GM23338 (cell line): ENCODE measurements around the gene DLGAP4. TPM values are rescaled to one million over a fixed set of nuclear protein-coding genes. Genes with fewer than 3 reads are reported as not detected.

Experiments used
- ATAC-seq: fragments of 200-7000 bp; cut with Tn5 transposase; 3 replicates; pipeline ENCODE4 v1.9.1; 2020
- DNase-seq: peaks from one replicate; pipeline ENCODE4 v3.0.0-alpha.2; 2015; ENCODE audit warnings: low spot score
- H2AFZ ChIP-seq: fragments of 200-600 bp; sonication (generic); 2 replicates; pipeline ENCODE4 v1.8.0; 2016; ENCODE audit warnings: antibody characterized with exemption, mild to moderate bottlenecking, moderate library complexity
- H3F3A ChIP-seq: fragments of 200-600 bp; sonication (generic); replicated peaks from 2 replicates; pipeline ENCODE4 v1.8.0; 2017; ENCODE audit warnings: antibody characterized with exemption, mixed run types, low read depth
- H3K27ac ChIP-seq: fragments of 200-600 bp; sonication (generic); 2 replicates; pipeline ENCODE4 v1.6.1; 2016; ENCODE audit warnings: low read depth
- H3K27me3 ChIP-seq: fragments of 200-600 bp; sonication (generic); 2 replicates; pipeline ENCODE4 v1.8.0; 2016; ENCODE audit warnings: mild to moderate bottlenecking, mixed run types, moderate library complexity; ENCODE audit not compliant: insufficient read depth
- H3K36me3 ChIP-seq: fragments of 200-600 bp; sonication (generic); 2 replicates; pipeline ENCODE4 v1.8.0; 2016; ENCODE audit warnings: mild to moderate bottlenecking; ENCODE audit not compliant: insufficient read depth
- H3K4me1 ChIP-seq: fragments of 200-600 bp; sonication (generic); 2 replicates; pipeline ENCODE4 v1.8.0; 2016; ENCODE audit warnings: mild to moderate bottlenecking, moderate library complexity; ENCODE audit not compliant: insufficient read depth
- H3K4me2 ChIP-seq: fragments of 200-600 bp; sonication (generic); 2 replicates; pipeline ENCODE4 v1.7.1; 2017; ENCODE audit warnings: mixed run types
- H3K4me3 ChIP-seq: fragments of 200-600 bp; sonication (generic); 2 replicates; pipeline ENCODE4 v1.6.1; 2016; ENCODE audit warnings: mixed run types
- H3K79me2 ChIP-seq: fragments of 200-600 bp; sonication (generic); replicated peaks from 2 replicates; pipeline ENCODE4 v1.8.0; 2017; ENCODE audit warnings: mild to moderate bottlenecking; ENCODE audit not compliant: insufficient read depth
- H3K9me2 ChIP-seq: fragments of 200-600 bp; sonication (generic); 2 replicates; pipeline ENCODE4 v1.8.0; 2017; ENCODE audit not compliant: insufficient read depth
- H4K20me1 ChIP-seq: fragments of 200-600 bp; sonication (generic); replicated peaks from 2 replicates; pipeline ENCODE4 v1.8.0; 2017; ENCODE audit warnings: mild to moderate bottlenecking; ENCODE audit not compliant: insufficient read depth
- H3K27ac Mint-ChIP-seq: 2 replicates; pipeline ENCODE4 v1.8.0; 2020; ENCODE audit warnings: inconsistent platforms, mild to moderate bottlenecking, moderate library complexity, mixed read lengths
- H3K27me3 Mint-ChIP-seq: 3 replicates; pipeline ENCODE4 v1.8.0; 2022; ENCODE audit warnings: low read depth, mild to moderate bottlenecking, moderate library complexity, mixed read lengths, inconsistent platforms; ENCODE audit not compliant: insufficient read depth, poor library complexity
- H3K36me3 Mint-ChIP-seq: 3 replicates; pipeline ENCODE4 v1.8.0; 2021; ENCODE audit warnings: low read depth, mild to moderate bottlenecking, inconsistent platforms, moderate library complexity, mixed read lengths
- H3K4me1 Mint-ChIP-seq: 3 replicates; pipeline ENCODE4 v1.8.0; 2020; ENCODE audit warnings: mild to moderate bottlenecking, inconsistent platforms, mixed read lengths
- H3K4me3 Mint-ChIP-seq: 3 replicates; pipeline ENCODE4 v1.8.0; 2021; ENCODE audit warnings: moderate library complexity, mild to moderate bottlenecking, inconsistent platforms, mixed read lengths
- H3K9me3 Mint-ChIP-seq: 3 replicates; pipeline ENCODE4 v1.8.0; 2020; ENCODE audit warnings: moderate library complexity, mild to moderate bottlenecking, inconsistent platforms, mixed read lengths
- CREB1 ChIP-seq: fragments of 250-450 bp; sonication (Bioruptor Pico); IDR thresholded peaks from 2 replicates; pipeline ENCODE4 v1.5.0; 2020; ENCODE audit warnings: low read depth, mild to moderate bottlenecking, moderate library complexity
- EZH2 ChIP-seq: fragments of 200-600 bp; sonication (generic); IDR thresholded peaks from one replicate; pipeline ENCODE4 v1.8.0; 2017; ENCODE audit warnings: antibody characterized with exemption, mild to moderate bottlenecking, low read depth; ENCODE audit not compliant: unreplicated experiment
- EZH2phosphoT487 ChIP-seq: fragments of 200-600 bp; sonication (generic); IDR thresholded peaks from one replicate; pipeline ENCODE4 v1.8.1; 2018; ENCODE audit warnings: antibody characterized with exemption; ENCODE audit not compliant: unreplicated experiment
- JUNB ChIP-seq: IDR thresholded peaks from one replicate; pipeline ENCODE4 v1.6.1; 2016; ENCODE audit warnings: antibody characterized with exemption; ENCODE audit not compliant: unreplicated experiment
- NANOG ChIP-seq: IDR thresholded peaks from 2 replicates; pipeline ENCODE4 v1.6.1; 2016; ENCODE audit warnings: antibody characterized with exemption, borderline replicate concordance
- POLR2AphosphoS5 ChIP-seq: IDR thresholded peaks from 2 replicates; pipeline ENCODE4 v1.6.1; 2016; ENCODE audit warnings: antibody characterized with exemption, low read depth
- STAT1 ChIP-seq: IDR thresholded peaks from one replicate; pipeline ENCODE4 v1.6.1; 2016; ENCODE audit warnings: antibody characterized with exemption; ENCODE audit not compliant: unreplicated experiment
- ZNF114 ChIP-seq: fragments of 250-450 bp; sonication (Bioruptor Pico); IDR thresholded peaks from 2 replicates; pipeline ENCODE4 v1.5.0; 2020; ENCODE audit warnings: mild to moderate bottlenecking, moderate library complexity
- ZNF331 ChIP-seq: fragments of 250-450 bp; sonication (Bioruptor Pico); IDR thresholded peaks from 2 replicates; pipeline ENCODE4 v1.5.0; 2020; ENCODE audit warnings: low read depth, mild to moderate bottlenecking, moderate library complexity
- polyA plus RNA-seq: library from polyadenylated mRNA; unstranded; fragments of >200 nt; fragmentation: Nextera tagmentation; extraction: Ambion mirVana; gene quantifications from 2 replicates; pipeline ENCODE4 v1.2.1, GENCODE V29; 2016
- total RNA-seq: library from RNA; depleted of rRNA; stranded (reverse); fragments of >200 nt; shearing (Covaris generic); gene quantifications from 2 replicates; pipeline ENCODE4 v1.2.3, GENCODE V29; 2014
- TF ChIP-seq, protein P1 (sequence below): IDR thresholded peaks from 2 replicates; pipeline ENCODE4 v1.6.1; 2016; ENCODE audit warnings: antibody characterized with exemption
- TF ChIP-seq, protein P2 (sequence below), 2 experiments: fragments of 200-600 bp in 1 of 2; sonication (generic) in 1 of 2; conservative IDR thresholded peaks; 2 replicates each; pipeline versions ENCODE4 v1.5.1 to v1.6.1; 2016 to 2017; ENCODE audit warnings: antibody characterized with exemption in 2 of 2, low read depth in 2 of 2, mild to moderate bottlenecking in 2 of 2, moderate library complexity in 1 of 2
- TF ChIP-seq, protein P3 (sequence below): fragments of 250-450 bp; sonication (Bioruptor Pico); IDR thresholded peaks from 2 replicates; pipeline ENCODE4 v1.5.0; 2020; ENCODE audit warnings: mild to moderate bottlenecking, moderate library complexity

DLGAP4 gene
- total and polyA plus RNA-seq, 2 experiments from 2014 or later: 46.1 to 52.2 TPM

DNA sequence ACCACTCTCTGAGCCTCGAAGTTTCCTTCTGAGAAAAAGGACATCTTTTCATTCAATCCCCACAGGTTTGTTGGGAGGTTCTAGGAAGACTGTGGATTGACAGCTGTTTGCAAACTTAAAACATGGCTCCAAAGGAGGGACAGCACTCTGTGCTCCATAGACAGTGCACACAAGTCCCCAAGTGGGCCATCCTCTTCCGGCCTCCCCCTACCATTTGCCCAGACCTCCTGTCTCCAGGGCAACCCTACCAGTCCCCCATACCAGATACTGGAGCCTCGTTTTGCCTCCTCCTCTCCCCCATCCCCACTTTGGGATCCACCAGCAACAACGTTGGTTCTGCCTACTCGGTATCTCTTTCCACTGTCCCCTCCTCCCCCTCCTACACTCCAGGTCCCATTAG, 8.5 kb upstream of the DLGAP4 start (continued):
- TF ChIP-seq, protein P1, sequence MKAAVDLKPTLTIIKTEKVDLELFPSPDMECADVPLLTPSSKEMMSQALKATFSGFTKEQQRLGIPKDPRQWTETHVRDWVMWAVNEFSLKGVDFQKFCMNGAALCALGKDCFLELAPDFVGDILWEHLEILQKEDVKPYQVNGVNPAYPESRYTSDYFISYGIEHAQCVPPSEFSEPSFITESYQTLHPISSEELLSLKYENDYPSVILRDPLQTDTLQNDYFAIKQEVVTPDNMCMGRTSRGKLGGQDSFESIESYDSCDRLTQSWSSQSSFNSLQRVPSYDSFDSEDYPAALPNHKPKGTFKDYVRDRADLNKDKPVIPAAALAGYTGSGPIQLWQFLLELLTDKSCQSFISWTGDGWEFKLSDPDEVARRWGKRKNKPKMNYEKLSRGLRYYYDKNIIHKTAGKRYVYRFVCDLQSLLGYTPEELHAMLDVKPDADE: no peak
- TF ChIP-seq, protein P2, sequence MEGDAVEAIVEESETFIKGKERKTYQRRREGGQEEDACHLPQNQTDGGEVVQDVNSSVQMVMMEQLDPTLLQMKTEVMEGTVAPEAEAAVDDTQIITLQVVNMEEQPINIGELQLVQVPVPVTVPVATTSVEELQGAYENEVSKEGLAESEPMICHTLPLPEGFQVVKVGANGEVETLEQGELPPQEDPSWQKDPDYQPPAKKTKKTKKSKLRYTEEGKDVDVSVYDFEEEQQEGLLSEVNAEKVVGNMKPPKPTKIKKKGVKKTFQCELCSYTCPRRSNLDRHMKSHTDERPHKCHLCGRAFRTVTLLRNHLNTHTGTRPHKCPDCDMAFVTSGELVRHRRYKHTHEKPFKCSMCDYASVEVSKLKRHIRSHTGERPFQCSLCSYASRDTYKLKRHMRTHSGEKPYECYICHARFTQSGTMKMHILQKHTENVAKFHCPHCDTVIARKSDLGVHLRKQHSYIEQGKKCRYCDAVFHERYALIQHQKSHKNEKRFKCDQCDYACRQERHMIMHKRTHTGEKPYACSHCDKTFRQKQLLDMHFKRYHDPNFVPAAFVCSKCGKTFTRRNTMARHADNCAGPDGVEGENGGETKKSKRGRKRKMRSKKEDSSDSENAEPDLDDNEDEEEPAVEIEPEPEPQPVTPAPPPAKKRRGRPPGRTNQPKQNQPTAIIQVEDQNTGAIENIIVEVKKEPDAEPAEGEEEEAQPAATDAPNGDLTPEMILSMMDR (conservative IDR thresholded peaks at IDR 0.05; ENCODE audit: low read depth in 2 of 2): no peak
- no peak for TF ChIP-seq NANOG
- no peak for TF ChIP-seq ZNF331

DNA sequence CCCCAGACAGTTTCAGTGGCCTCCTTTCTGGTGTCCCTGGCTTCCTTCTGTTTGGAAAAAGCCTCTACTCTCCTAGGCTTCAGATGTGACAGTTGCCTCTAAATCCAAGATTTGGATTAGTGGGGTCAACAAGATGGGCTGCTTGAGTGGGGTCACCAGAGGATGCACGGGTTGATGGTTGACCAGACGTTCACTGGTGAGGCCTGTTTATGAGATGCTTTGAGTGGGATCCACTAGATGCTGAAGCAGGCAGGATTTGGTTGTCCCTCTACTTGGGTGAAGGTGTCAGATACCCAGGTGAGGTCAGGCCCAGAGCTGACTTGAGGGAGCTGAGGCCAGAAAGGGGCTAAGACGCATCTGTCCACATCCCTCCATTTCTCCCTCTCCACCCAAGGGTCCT, 8.1 kb upstream of the DLGAP4 start:
- H3K27ac ChIP-seq: no peak overlapping the region
- ATAC-seq: no peak
- peaks cover 4% of the 10 kb centered on the region; the same call in 2 of the 3 replicates for H3K4me1 Mint-ChIP-seq
- TF ChIP-seq NANOG (no peak), ZNF114 (CRISPR knock-in tag) (no peak), STAT1 (no peak), CREB1 (no peak), POLR2AphosphoS5 (no peak), JUNB (no peak), ZNF331 (no peak), EZH2 (no peak), EZH2phosphoT487 (no peak)
- TF ChIP-seq, protein P3, sequence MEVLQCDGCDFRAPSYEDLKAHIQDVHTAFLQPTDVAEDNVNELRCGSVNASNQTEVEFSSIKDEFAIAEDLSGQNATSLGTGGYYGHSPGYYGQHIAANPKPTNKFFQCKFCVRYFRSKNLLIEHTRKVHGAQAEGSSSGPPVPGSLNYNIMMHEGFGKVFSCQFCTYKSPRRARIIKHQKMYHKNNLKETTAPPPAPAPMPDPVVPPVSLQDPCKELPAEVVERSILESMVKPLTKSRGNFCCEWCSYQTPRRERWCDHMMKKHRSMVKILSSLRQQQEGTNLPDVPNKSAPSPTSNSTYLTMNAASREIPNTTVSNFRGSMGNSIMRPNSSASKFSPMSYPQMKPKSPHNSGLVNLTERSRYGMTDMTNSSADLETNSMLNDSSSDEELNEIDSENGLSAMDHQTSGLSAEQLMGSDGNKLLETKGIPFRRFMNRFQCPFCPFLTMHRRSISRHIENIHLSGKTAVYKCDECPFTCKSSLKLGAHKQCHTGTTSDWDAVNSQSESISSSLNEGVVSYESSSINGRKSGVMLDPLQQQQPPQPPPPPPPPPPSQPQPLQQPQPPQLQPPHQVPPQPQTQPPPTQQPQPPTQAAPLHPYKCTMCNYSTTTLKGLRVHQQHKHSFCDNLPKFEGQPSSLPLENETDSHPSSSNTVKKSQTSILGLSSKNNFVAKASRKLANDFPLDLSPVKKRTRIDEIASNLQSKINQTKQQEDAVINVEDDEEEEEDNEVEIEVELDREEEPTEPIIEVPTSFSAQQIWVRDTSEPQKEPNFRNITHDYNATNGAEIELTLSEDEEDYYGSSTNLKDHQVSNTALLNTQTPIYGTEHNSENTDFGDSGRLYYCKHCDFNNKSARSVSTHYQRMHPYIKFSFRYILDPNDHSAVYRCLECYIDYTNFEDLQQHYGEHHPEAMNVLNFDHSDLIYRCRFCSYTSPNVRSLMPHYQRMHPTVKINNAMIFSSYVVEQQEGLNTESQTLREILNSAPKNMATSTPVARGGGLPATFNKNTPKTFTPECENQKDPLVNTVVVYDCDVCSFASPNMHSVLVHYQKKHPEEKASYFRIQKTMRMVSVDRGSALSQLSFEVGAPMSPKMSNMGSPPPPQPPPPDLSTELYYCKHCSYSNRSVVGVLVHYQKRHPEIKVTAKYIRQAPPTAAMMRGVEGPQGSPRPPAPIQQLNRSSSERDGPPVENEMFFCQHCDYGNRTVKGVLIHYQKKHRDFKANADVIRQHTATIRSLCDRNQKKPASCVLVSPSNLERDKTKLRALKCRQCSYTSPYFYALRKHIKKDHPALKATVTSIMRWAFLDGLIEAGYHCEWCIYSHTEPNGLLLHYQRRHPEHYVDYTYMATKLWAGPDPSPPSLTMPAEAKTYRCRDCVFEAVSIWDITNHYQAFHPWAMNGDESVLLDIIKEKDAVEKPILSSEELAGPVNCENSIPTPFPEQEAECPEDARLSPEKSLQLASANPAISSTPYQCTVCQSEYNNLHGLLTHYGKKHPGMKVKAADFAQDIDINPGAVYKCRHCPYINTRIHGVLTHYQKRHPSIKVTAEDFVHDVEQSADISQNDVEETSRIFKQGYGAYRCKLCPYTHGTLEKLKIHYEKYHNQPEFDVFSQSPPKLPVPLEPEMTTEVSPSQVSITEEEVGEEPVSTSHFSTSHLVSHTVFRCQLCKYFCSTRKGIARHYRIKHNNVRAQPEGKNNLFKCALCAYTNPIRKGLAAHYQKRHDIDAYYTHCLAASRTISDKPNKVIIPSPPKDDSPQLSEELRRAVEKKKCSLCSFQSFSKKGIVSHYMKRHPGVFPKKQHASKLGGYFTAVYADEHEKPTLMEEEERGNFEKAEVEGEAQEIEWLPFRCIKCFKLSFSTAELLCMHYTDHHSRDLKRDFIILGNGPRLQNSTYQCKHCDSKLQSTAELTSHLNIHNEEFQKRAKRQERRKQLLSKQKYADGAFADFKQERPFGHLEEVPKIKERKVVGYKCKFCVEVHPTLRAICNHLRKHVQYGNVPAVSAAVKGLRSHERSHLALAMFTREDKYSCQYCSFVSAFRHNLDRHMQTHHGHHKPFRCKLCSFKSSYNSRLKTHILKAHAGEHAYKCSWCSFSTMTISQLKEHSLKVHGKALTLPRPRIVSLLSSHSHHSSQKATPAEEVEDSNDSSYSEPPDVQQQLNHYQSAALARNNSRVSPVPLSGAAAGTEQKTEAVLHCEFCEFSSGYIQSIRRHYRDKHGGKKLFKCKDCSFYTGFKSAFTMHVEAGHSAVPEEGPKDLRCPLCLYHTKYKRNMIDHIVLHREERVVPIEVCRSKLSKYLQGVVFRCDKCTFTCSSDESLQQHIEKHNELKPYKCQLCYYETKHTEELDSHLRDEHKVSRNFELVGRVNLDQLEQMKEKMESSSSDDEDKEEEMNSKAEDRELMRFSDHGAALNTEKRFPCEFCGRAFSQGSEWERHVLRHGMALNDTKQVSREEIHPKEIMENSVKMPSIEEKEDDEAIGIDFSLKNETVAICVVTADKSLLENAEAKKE (CRISPR knock-in tag): no peak
- TF ChIP-seq, protein P2 (conservative IDR thresholded peaks at IDR 0.05; ENCODE audit: low read depth in 2 of 2): no peak
- TF ChIP-seq, protein P1: no peak
- no peaks in the 10 kb centered on the region for H3K79me2 ChIP-seq
- no peak overlapping the region for H2AFZ ChIP-seq
- no peak overlapping the region for H3K4me2 ChIP-seq
- H4K20me1 ChIP-seq: no peaks in the 10 kb centered on the region
- H3K36me3 Mint-ChIP-seq: no peaks in the 10 kb centered on the region
- no peak overlapping the region for H3K4me3 ChIP-seq
- no peaks in the 10 kb centered on the region; the same call in 2 of the 3 replicates for H3K9me3 Mint-ChIP-seq
- no peak for DNase-seq
- H3K27me3 ChIP-seq: no peaks in the 10 kb centered on the region
- peaks cover 18% of the 10 kb centered on the region for H3K27me3 Mint-ChIP-seq
- no peaks in the 10 kb centered on the region for H3K9me2 ChIP-seq
- H3K4me1 ChIP-seq: 0 out of 2 replicates have a peak, but pooled peaks cover 1% of the 10 kb centered on the region
- no peak overlapping the region for H3K4me3 Mint-ChIP-seq
- H3F3A ChIP-seq: no peaks in the 10 kb centered on the region
- H3K27ac Mint-ChIP-seq: no peak overlapping the region
- no peaks in the 10 kb centered on the region for H3K36me3 ChIP-seq
